ENCODE results near the gene SETBP1. TPM values are rescaled to one million over a fixed set of nuclear protein-coding genes. Genes with fewer than 3 reads are reported as not detected.

The SETBP1 gene
- total RNA-seq, 1 donor from 2014 or later = 12.0 TPM

GRCh38 chr18:44736664-44737380 lies 56.1 kb downstream of the SETBP1 start:
- Histone ChIP-seq H3K27me3 (no peaks in the 10 kb centered on the region), H3K27ac (no peak overlapping the region), H3K9me3 (ENCODE audit: low read depth) (no peaks in the 10 kb centered on the region), H3F3A (ENCODE audit: low read depth) (peaks cover 2% of the 10 kb centered on the region), H3K4me1 (peaks cover 7% of the 10 kb centered on the region), H3K36me3 (no peaks in the 10 kb centered on the region), H3K4me3 (no peak overlapping the region), H3K79me2 (ENCODE audit: low read depth) (peaks cover 11% of the 10 kb centered on the region), H3K9ac (no peak overlapping the region), H4K20me1 (ENCODE audit: low read depth) (no peaks in the 10 kb centered on the region), H3K4me2 (no peak overlapping the region), H2AFZ (replicated peaks) (no peak overlapping the region)
- TF ChIP-seq EZH2 (IDR thresholded peaks at IDR 0.05) (no peak), EZH2phosphoT487 (IDR thresholded peaks at IDR 0.05) (no peak), CTCF (IDR thresholded peaks at IDR 0.05) (no peak)
- Mint-ChIP-seq H3K9me3 (no peaks in the 10 kb centered on the region), H3K27ac (no peak overlapping the region), H3K4me3 (no peak overlapping the region), H3K4me1 (peaks cover 35% of the 10 kb centered on the region), H3K27me3 (ENCODE audit: insufficient read depth, low read depth) (peaks cover 5% of the 10 kb centered on the region), H3K36me3 (peaks cover 29% of the 10 kb centered on the region)
- DNase-seq (ENCODE audit: low spot score) = no peak

GRCh38 chr18:44737623-44738022 lies 56.9 kb downstream of the SETBP1 start:
- H3K4me2 ChIP-seq = no peak overlapping the region
- DNase-seq (ENCODE audit: low spot score) = no peak
- H4K20me1 ChIP-seq (ENCODE audit: low read depth) = no peaks in the 10 kb centered on the region
- peaks cover 10% of the 10 kb centered on the region for H3F3A ChIP-seq (ENCODE audit: low read depth)
- no peak overlapping the region for H3K4me3 Mint-ChIP-seq
- H3K4me1 ChIP-seq = peaks cover 12% of the 10 kb centered on the region
- H3K27me3 Mint-ChIP-seq (ENCODE audit: insufficient read depth, low read depth) = peaks cover 4% of the 10 kb centered on the region
- no peaks in the 10 kb centered on the region for H3K27me3 ChIP-seq
- no peaks in the 10 kb centered on the region for H3K9me3 ChIP-seq (ENCODE audit: low read depth)
- no peaks in the 10 kb centered on the region for H3K9me3 Mint-ChIP-seq
- peaks cover 36% of the 10 kb centered on the region for H3K4me1 Mint-ChIP-seq
- peaks cover 29% of the 10 kb centered on the region for H3K36me3 Mint-ChIP-seq
- H3K27ac ChIP-seq = no peak overlapping the region
- H3K9ac ChIP-seq = no peak overlapping the region
- H2AFZ ChIP-seq (replicated peaks) = no peak overlapping the region
- H3K36me3 ChIP-seq = no peaks in the 10 kb centered on the region
- H3K79me2 ChIP-seq (ENCODE audit: low read depth) = peaks cover 15% of the 10 kb centered on the region
- H3K4me3 ChIP-seq = no peak overlapping the region
- H3K27ac Mint-ChIP-seq = no peak overlapping the region
- TF ChIP-seq EZH2 (IDR thresholded peaks at IDR 0.05) (no peak), EZH2phosphoT487 (IDR thresholded peaks at IDR 0.05) (no peak), CTCF (IDR thresholded peaks at IDR 0.05) (no peak)

GRCh38 chr18:44740000-44740399 lies 59.3 kb downstream of the SETBP1 start:
- Histone ChIP-seq H3K79me2 (ENCODE audit: low read depth) (peaks cover 15% of the 10 kb centered on the region), H3K4me3 (no peak overlapping the region), H3K4me2 (no peak overlapping the region), H3K4me1 (peaks cover 31% of the 10 kb centered on the region), H2AFZ (replicated peaks) (no peak overlapping the region), H4K20me1 (ENCODE audit: low read depth) (peaks cover 21% of the 10 kb centered on the region), H3K9ac (no peak overlapping the region), H3K36me3 (no peaks in the 10 kb centered on the region), H3K27me3 (no peaks in the 10 kb centered on the region), H3K27ac (no peak overlapping the region), H3F3A (ENCODE audit: low read depth) (peaks cover 33% of the 10 kb centered on the region), H3K9me3 (ENCODE audit: low read depth) (no peaks in the 10 kb centered on the region)
- TF ChIP-seq EZH2 (IDR thresholded peaks at IDR 0.05) (no peak), EZH2phosphoT487 (IDR thresholded peaks at IDR 0.05) (no peak), CTCF (IDR thresholded peaks at IDR 0.05) (no peak)
- Mint-ChIP-seq H3K4me3 (no peak overlapping the region), H3K36me3 (peaks cover 28% of the 10 kb centered on the region), H3K27me3 (ENCODE audit: insufficient read depth, low read depth) (peaks cover 5% of the 10 kb centered on the region), H3K27ac (no peak overlapping the region), H3K9me3 (no peaks in the 10 kb centered on the region), H3K4me1 (peaks cover 41% of the 10 kb centered on the region)
- DNase-seq (ENCODE audit: low spot score) = no peak

Measured in neural progenitor cell (in vitro differentiated cells).